ENCODE data around the gene SNUPN. TPM values are rescaled to one million over a fixed set of nuclear protein-coding genes. Genes with fewer than 3 reads are reported as not detected.
A peak's percentile ranks its signal among the peaks of the same experiment; 100 is the strongest.

Gene SNUPN
- total and polyA plus RNA-seq, 8 donors, result 23.6 to 34.5 (median 26.0) TPM

DNA sequence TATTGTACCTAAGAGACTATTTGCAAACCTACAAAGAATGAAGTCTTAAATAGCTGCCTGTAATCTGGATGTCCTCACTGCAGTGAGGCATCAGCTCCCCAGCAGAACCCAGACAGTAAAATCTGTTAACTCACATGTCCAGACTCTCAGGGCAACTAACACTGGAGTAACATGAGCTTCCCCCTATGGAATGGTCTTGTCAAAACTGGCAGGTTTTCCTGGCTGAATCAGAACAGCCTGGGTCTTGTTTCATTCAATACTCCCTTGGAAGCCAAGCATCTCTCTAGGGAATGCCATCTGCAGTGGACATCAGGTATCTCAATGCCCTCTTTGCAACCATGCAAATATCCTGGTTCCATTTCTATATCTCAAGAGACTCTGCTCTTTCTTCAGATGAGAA lies 70.8 kb downstream of the SNUPN start:
- Histone ChIP-seq H3K4me3 (no peak overlapping the region), H3K27me3 (no peaks in the 10 kb centered on the region), H3K27ac (no peak overlapping the region), H3K4me1 (peaks cover 0 to 16% of the 10 kb centered on the region in 2 donors), H3K9me3 (no peaks in the 10 kb centered on the region), H3K36me3 (no peaks in the 10 kb centered on the region)
- no peak for ATAC-seq
- TF ChIP-seq, protein P1, sequence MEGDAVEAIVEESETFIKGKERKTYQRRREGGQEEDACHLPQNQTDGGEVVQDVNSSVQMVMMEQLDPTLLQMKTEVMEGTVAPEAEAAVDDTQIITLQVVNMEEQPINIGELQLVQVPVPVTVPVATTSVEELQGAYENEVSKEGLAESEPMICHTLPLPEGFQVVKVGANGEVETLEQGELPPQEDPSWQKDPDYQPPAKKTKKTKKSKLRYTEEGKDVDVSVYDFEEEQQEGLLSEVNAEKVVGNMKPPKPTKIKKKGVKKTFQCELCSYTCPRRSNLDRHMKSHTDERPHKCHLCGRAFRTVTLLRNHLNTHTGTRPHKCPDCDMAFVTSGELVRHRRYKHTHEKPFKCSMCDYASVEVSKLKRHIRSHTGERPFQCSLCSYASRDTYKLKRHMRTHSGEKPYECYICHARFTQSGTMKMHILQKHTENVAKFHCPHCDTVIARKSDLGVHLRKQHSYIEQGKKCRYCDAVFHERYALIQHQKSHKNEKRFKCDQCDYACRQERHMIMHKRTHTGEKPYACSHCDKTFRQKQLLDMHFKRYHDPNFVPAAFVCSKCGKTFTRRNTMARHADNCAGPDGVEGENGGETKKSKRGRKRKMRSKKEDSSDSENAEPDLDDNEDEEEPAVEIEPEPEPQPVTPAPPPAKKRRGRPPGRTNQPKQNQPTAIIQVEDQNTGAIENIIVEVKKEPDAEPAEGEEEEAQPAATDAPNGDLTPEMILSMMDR (IDR thresholded peaks at IDR 0.05), result no peak
- DNase-seq, result no peak
- intact Hi-C loops (cut with DNase I), result no loop called here

DNA sequence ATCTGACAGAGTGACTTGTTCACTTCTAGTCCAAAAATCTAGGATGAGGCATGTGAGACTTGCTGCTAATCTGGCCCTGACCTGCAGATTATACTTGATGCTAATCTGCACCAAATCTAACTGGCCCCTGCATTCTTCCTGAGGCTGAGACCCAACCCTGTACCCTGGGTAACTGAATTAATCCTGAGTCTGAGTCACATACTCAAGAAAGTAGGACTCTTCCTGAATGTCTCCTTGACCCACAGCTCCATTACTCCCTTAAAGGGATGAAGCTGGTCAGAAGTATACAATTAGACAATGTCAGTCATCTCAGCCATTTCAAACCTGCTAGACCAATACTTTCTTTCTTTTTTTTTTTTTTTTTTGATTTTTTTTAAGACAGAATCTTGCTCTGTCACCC lies 71.9 kb downstream of the SNUPN start:
- intact Hi-C loops (cut with DNase I), result no loop called here
- Histone ChIP-seq H3K4me1 (peaks cover 0 to 16% of the 10 kb centered on the region in 2 donors), H3K36me3 (no peaks in the 10 kb centered on the region), H3K27ac (no peak overlapping the region), H3K9me3 (no peaks in the 10 kb centered on the region), H3K27me3 (no peaks in the 10 kb centered on the region), H3K4me3 (no peak overlapping the region)
- DNase-seq (no peak), ATAC-seq (no peak)
- TF ChIP-seq, protein P1 (IDR thresholded peaks at IDR 0.05), result no peak

- Histone ChIP-seq H3K4me1 (peaks cover 0 to 21% of the 10 kb centered on the region in 2 donors), H3K27ac (no peak overlapping the region), H3K27me3 (no peaks in the 10 kb centered on the region), H3K9me3 (no peaks in the 10 kb centered on the region), H3K4me3 (no peak overlapping the region), H3K36me3 (no peaks in the 10 kb centered on the region)
- peak; percentile 65 for ATAC-seq
- no peak for DNase-seq
- TF ChIP-seq, protein P1 (IDR thresholded peaks at IDR 0.05), result no peak
- intact Hi-C loops (cut with DNase I), result no loop called here
Observed at GRCh38 chr15:75551091-75551490, 74.4 kb downstream of the SNUPN start.

Other genes with a start within 250 kb of the SNUPN start
- 10 to 100 TPM; 49.4 to 50.5 TPM for gene SIN3A, start 174.0 kb downstream of the SNUPN start, total RNA-seq
- gene SIN3A, start 174.0 kb downstream of the SNUPN start, polyA plus RNA-seq (ENCODE audit: insufficient read length in 6 of 6), result 10 to 100 TPM; 60.8 to 67.5 (median 62.3) TPM
- gene PTPN9, start 46.4 kb downstream of the SNUPN start, total RNA-seq, result 10 to 100 TPM; 21.9 to 25.4 TPM
- 10 to 100 TPM; 41.6 to 50.4 (median 44.6) TPM for gene PTPN9, start 46.4 kb downstream of the SNUPN start, polyA plus RNA-seq (ENCODE audit: insufficient read length in 6 of 6)
- 10 to 100 TPM; 52.8 to 69.9 TPM for gene IMP3, start 14.5 kb upstream of the SNUPN start, total RNA-seq
- 10 to 100 TPM; 38.6 to 48.6 (median 43.9) TPM for gene IMP3, start 14.5 kb upstream of the SNUPN start, polyA plus RNA-seq (ENCODE audit: insufficient read length in 6 of 6)
- 10 to 100 TPM; 21.4 to 34.7 TPM for gene SNX33, start 22.2 kb upstream of the SNUPN start, total RNA-seq
- gene SNX33, start 22.2 kb upstream of the SNUPN start, polyA plus RNA-seq (ENCODE audit: insufficient read length in 6 of 6), result 10 to 100 TPM; 21.4 to 25.3 (median 23.0) TPM
- gene CSPG4, start 87.1 kb upstream of the SNUPN start, total RNA-seq, result 10 to 100 TPM; 22.5 to 24.7 TPM
- gene CSPG4, start 87.1 kb upstream of the SNUPN start, polyA plus RNA-seq (ENCODE audit: insufficient read length in 6 of 6), result 10 to 100 TPM; 18.4 to 36.1 (median 25.4) TPM
- gene UBE2Q2, start 217.7 kb upstream of the SNUPN start, total RNA-seq, result 10 to 100 TPM; 30.4 to 31.4 TPM
- gene UBE2Q2, start 217.7 kb upstream of the SNUPN start, polyA plus RNA-seq (ENCODE audit: insufficient read length in 6 of 6), result 10 to 100 TPM; 52.1 to 64.6 (median 55.0) TPM